ENCODE measurements around the gene POLR3E.

The POLR3E gene

GRCh38 chr16:22380529-22380928 lies 83.3 kb downstream of the POLR3E start:
- no peak overlapping the region for H3K4me3 ChIP-seq (replicated peaks; ENCODE audit: low read depth, low read length)

GRCh38 chr16:22381392-22381791 lies 84.2 kb downstream of the POLR3E start:
- DNase-seq (ENCODE audit: extremely low read depth, insufficient read length) = no peak

More at GRCh38 chr16:22380529-22380928, 83.3 kb downstream of the POLR3E start:
- TF ChIP-seq CTCF (IDR thresholded peaks at IDR 0.05; ENCODE audit: insufficient read depth, low read length, poor library complexity, severe bottlenecking) = no peak
- no peak for DNase-seq (ENCODE audit: extremely low read depth, insufficient read length)
- Histone ChIP-seq H3K36me3 (ENCODE audit: control insufficient read depth, insufficient read depth, low read length) (no peaks in the 10 kb centered on the region), H3K27me3 (replicated peaks; ENCODE audit: control insufficient read depth, insufficient read depth, low read length) (no peaks in the 10 kb centered on the region)

GRCh38 chr16:22383827-22384226 lies 86.6 kb downstream of the POLR3E start:
- no peak for DNase-seq (ENCODE audit: extremely low read depth, insufficient read length)
- Histone ChIP-seq H3K36me3 (ENCODE audit: control insufficient read depth, insufficient read depth, low read length) (no peaks in the 10 kb centered on the region), H3K4me3 (replicated peaks; ENCODE audit: low read depth, low read length) (no peak overlapping the region), H3K27me3 (replicated peaks; ENCODE audit: control insufficient read depth, insufficient read depth, low read length) (no peaks in the 10 kb centered on the region)
- TF ChIP-seq CTCF (IDR thresholded peaks at IDR 0.05; ENCODE audit: insufficient read depth, low read length, poor library complexity, severe bottlenecking) = no peak

More at GRCh38 chr16:22381392-22381791, 84.2 kb downstream of the POLR3E start:
- no peaks in the 10 kb centered on the region for H3K36me3 ChIP-seq (ENCODE audit: control insufficient read depth, insufficient read depth, low read length)
- TF ChIP-seq CTCF (IDR thresholded peaks at IDR 0.05; ENCODE audit: insufficient read depth, low read length, poor library complexity, severe bottlenecking) = no peak
- no peak overlapping the region for H3K4me3 ChIP-seq (replicated peaks; ENCODE audit: low read depth, low read length)
- no peaks in the 10 kb centered on the region for H3K27me3 ChIP-seq (replicated peaks; ENCODE audit: control insufficient read depth, insufficient read depth, low read length)
